ENCODE measurements around the gene SLC10A3. TPM values are rescaled to one million over a fixed set of nuclear protein-coding genes. Genes with fewer than 3 reads are reported as not detected.

SLC10A3 gene
- total and polyA plus RNA-seq, 2 of the 13 experiments (the other 11 are each of a cell fraction or from before 2014, with no cell fraction given): 10.1 to 11.5 TPM

DNA sequence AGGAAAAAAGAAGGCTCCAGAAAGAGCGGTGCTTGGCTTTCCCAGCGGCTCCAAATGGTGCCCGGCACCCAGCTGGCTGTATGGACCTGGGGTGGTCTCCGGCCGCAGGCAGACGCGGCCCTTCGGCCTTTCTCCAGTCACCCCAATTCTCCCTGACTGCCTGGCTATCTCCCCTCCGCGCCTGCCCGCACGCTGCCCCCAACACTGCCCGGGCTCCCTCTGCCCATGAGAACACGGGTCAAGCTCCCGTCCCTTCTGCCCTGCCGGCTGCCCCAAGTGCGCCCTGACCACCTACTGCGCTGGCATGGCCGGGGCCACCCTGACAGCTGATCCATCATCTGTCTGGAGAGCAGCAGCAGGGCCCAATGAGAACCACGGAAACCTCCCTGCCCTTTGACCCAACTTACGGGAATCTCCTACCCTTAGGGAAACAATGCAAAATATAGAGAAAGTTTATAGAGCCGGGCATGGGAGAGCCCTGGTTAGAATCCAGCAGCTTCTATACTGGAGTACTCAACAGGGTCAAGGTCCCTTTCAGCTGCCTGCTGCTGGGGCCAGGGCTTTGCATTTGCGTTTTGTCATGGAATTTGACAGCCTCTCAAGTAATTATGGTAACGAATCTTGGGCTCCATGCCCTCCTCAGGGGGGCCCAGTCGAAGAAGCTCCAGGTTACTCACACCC, 26.8 kb upstream of the SLC10A3 start (continued):
- TF ChIP-seq HNRNPLL (IDR thresholded peaks at IDR 0.05; ENCODE audit: low read depth, low read length, poor library complexity, severe bottlenecking): peak; percentile 47
- no peak for TF ChIP-seq ZFAT (CRISPR knock-in tag; conservative IDR thresholded peaks at IDR 0.05)
- TF ChIP-seq PHF8 (CRISPR knock-in tag; IDR thresholded peaks at IDR 0.05): 0 out of 2 replicates have a peak, but pooled peaks have one; percentile 2
- no peak for TF ChIP-seq ZNF326 (CRISPR knock-in tag; IDR thresholded peaks at IDR 0.05; ENCODE audit: borderline replicate concordance)
- TF ChIP-seq TBX2 (CRISPR knock-in tag; IDR thresholded peaks at IDR 0.05; ENCODE audit: borderline replicate concordance): no peak
- TF ChIP-seq NR2C2 (CRISPR knock-in tag; IDR thresholded peaks at IDR 0.05; ENCODE audit: borderline replicate concordance): peak; percentile 88
- no peak for TF ChIP-seq ZNF674 (CRISPR knock-in tag; IDR thresholded peaks at IDR 0.05; ENCODE audit: low read depth)
- no peak for TF ChIP-seq ZNF644 (CRISPR knock-in tag; IDR thresholded peaks at IDR 0.05; ENCODE audit: low read depth)
- no peak for TF ChIP-seq RFX3 (CRISPR knock-in tag; IDR thresholded peaks at IDR 0.05)
- TF ChIP-seq ZFP36L1 (CRISPR knock-in tag; IDR thresholded peaks at IDR 0.05): 0 out of 2 replicates have a peak, but pooled peaks have one; percentile 39
- TF ChIP-seq TGIF2 (CRISPR knock-in tag; IDR thresholded peaks at IDR 0.05): peak; percentile 47; the same call in 1 of the 2 replicates
- TF ChIP-seq, protein P1, sequence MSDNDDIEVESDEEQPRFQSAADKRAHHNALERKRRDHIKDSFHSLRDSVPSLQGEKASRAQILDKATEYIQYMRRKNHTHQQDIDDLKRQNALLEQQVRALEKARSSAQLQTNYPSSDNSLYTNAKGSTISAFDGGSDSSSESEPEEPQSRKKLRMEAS (IDR thresholded peaks at IDR 0.05): peak; percentile 46; the same call in 1 of the 2 replicates
- TF ChIP-seq, protein P2, sequence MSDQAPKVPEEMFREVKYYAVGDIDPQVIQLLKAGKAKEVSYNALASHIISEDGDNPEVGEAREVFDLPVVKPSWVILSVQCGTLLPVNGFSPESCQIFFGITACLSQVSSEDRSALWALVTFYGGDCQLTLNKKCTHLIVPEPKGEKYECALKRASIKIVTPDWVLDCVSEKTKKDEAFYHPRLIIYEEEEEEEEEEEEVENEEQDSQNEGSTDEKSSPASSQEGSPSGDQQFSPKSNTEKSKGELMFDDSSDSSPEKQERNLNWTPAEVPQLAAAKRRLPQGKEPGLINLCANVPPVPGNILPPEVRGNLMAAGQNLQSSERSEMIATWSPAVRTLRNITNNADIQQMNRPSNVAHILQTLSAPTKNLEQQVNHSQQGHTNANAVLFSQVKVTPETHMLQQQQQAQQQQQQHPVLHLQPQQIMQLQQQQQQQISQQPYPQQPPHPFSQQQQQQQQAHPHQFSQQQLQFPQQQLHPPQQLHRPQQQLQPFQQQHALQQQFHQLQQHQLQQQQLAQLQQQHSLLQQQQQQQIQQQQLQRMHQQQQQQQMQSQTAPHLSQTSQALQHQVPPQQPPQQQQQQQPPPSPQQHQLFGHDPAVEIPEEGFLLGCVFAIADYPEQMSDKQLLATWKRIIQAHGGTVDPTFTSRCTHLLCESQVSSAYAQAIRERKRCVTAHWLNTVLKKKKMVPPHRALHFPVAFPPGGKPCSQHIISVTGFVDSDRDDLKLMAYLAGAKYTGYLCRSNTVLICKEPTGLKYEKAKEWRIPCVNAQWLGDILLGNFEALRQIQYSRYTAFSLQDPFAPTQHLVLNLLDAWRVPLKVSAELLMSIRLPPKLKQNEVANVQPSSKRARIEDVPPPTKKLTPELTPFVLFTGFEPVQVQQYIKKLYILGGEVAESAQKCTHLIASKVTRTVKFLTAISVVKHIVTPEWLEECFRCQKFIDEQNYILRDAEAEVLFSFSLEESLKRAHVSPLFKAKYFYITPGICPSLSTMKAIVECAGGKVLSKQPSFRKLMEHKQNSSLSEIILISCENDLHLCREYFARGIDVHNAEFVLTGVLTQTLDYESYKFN (CRISPR knock-in tag; conservative IDR thresholded peaks at IDR 0.05): peak; percentile 41
- no peak for TF ChIP-seq ZNF550 (CRISPR knock-in tag; IDR thresholded peaks at IDR 0.05; ENCODE audit: borderline replicate concordance)
- no peak for TF ChIP-seq ZNF234 (CRISPR knock-in tag; conservative IDR thresholded peaks at IDR 0.05)
- TF ChIP-seq RXRA (CRISPR knock-in tag; IDR thresholded peaks at IDR 0.05): 0 out of 2 replicates have a peak, but pooled peaks have one; percentile 15
- TF ChIP-seq GATAD2A (CRISPR knock-in tag; IDR thresholded peaks at IDR 0.05): peak; percentile 54; the same call in 1 of the 2 replicates
- peak; percentile 43; the same call in 1 of the 2 replicates for TF ChIP-seq HIVEP1 (CRISPR knock-in tag; IDR thresholded peaks at IDR 0.05)
- TF ChIP-seq ZNF230 (CRISPR knock-in tag; IDR thresholded peaks at IDR 0.05): no peak
- peak; percentile 7; the same call in 1 of the 2 replicates for TF ChIP-seq HNF4G (IDR thresholded peaks at IDR 0.05; ENCODE audit: borderline replicate concordance, low read depth, low read length)
- TF ChIP-seq HNF4G (CRISPR knock-in tag; IDR thresholded peaks at IDR 0.05; ENCODE audit: borderline replicate concordance, low read depth): no peak
- TF ChIP-seq, protein P3, sequence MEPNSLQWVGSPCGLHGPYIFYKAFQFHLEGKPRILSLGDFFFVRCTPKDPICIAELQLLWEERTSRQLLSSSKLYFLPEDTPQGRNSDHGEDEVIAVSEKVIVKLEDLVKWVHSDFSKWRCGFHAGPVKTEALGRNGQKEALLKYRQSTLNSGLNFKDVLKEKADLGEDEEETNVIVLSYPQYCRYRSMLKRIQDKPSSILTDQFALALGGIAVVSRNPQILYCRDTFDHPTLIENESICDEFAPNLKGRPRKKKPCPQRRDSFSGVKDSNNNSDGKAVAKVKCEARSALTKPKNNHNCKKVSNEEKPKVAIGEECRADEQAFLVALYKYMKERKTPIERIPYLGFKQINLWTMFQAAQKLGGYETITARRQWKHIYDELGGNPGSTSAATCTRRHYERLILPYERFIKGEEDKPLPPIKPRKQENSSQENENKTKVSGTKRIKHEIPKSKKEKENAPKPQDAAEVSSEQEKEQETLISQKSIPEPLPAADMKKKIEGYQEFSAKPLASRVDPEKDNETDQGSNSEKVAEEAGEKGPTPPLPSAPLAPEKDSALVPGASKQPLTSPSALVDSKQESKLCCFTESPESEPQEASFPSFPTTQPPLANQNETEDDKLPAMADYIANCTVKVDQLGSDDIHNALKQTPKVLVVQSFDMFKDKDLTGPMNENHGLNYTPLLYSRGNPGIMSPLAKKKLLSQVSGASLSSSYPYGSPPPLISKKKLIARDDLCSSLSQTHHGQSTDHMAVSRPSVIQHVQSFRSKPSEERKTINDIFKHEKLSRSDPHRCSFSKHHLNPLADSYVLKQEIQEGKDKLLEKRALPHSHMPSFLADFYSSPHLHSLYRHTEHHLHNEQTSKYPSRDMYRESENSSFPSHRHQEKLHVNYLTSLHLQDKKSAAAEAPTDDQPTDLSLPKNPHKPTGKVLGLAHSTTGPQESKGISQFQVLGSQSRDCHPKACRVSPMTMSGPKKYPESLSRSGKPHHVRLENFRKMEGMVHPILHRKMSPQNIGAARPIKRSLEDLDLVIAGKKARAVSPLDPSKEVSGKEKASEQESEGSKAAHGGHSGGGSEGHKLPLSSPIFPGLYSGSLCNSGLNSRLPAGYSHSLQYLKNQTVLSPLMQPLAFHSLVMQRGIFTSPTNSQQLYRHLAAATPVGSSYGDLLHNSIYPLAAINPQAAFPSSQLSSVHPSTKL (CRISPR knock-in tag; IDR thresholded peaks at IDR 0.05): peak; percentile 26; the same call in 1 of the 2 replicates
- peak; percentile 22; the same call in 1 of the 2 replicates for TF ChIP-seq GABPB1 (CRISPR knock-in tag; IDR thresholded peaks at IDR 0.05)
- TF ChIP-seq ZNF75D (CRISPR knock-in tag; IDR thresholded peaks at IDR 0.05; ENCODE audit: borderline replicate concordance): no peak

Data from HepG2 (cell line).